Measurements from ENCODE around the gene DDC.
"Not testable (repeated sequence)": the region's sequence is repeated elsewhere in the genome, so short reads cannot be mapped to it uniquely, and the experiment has no call there.

DNA sequence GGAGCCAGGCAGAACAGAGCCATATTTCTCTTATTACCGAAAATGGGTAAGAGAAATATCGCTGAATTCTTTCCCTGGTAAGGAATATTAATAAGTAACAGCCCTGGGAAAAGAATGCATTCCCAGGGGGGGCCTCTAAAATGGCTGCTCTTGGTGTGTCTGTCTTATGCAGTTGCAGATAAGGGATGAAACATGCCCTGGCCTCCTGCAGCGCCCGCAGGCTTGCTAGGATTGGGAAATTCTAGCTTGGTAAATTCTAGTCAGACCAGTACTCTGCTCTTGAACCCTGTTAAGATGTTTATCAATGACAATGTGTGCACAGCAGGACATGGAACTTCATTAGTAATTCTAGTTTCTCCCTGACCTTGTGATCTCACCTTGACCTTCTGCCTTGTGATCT lies 18.1 kb upstream of the DDC start:
- TF ChIP-seq CTCF, POLR2A (IDR thresholded peaks at IDR 0.05): not testable (repeated sequence)

All from esophagus squamous epithelium (tissue), 4 donors.